Rectal smooth muscle tissue (tissue), 1 donor: Measurements from ENCODE around the gene ASB12.

Experiments
- H3K27ac ChIP-seq: one replicate; pipeline ENCODE4 v1.7.0; 2013; ENCODE audit warnings: low read depth, low read length, inconsistent platforms
- H3K27me3 ChIP-seq: one replicate; pipeline ENCODE4 v1.7.0; 2013; ENCODE audit warnings: low read length; ENCODE audit not compliant: control insufficient read depth, insufficient read depth
- H3K36me3 ChIP-seq: one replicate; pipeline ENCODE4 v1.7.0; 2013; ENCODE audit warnings: low read length; ENCODE audit not compliant: control insufficient read depth, insufficient read depth
- H3K4me1 ChIP-seq: one replicate; pipeline ENCODE4 v1.7.0; 2013; ENCODE audit warnings: low read length; ENCODE audit not compliant: control insufficient read depth, insufficient read depth
- H3K4me3 ChIP-seq: one replicate; pipeline ENCODE4 v1.7.0; 2013; ENCODE audit warnings: low read length
- H3K9ac ChIP-seq: one replicate; pipeline ENCODE4 v1.7.0; 2013; ENCODE audit warnings: low read length

Gene ASB12

DNA sequence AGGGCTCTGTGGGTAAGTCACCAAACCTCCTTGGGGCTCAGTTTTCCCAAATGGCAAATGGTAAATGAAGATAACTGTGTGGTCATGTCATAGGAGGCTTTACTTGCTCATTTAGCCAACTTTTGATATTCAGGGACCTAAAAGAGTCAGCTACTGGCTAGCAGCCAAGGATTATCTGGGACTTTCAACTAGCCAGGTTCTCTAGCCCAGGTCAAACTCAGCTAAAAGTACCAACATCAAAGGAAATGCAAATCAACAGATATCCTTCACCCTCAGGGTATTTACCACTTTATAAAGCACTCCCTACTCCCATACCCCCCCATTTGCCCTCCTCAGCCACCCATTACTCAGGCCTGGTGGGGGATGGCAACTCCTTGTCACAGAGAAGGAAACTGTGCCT lies 32.4 kb downstream of the ASB12 start:
- Histone ChIP-seq H3K36me3 (no peaks in the 10 kb centered on the region), H3K4me1 (no peaks in the 10 kb centered on the region)

DNA sequence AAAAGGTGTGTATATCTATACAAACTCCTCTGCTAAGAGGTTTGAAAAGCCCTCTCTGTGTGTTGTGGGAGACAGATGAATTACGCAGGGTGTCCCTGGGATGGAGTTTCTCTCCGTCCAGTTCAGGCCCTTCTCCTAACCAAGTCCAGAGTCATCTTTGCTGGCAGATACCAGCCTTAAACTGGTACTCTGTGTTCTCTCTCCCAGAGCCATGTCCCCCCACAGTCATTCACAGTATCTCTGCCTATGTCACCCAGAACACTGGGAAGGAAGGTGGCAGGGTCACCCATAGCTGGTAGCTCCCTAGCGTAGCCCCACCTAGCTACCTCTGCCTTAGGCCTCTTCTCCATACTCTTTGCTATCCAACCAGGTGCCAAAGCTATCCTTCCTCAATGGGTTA lies 33.8 kb downstream of the ASB12 start:
- Histone ChIP-seq H3K27me3 (peaks cover 3% of the 10 kb centered on the region), H3K9ac (no peak overlapping the region), H3K36me3 (no peaks in the 10 kb centered on the region), H3K27ac (no peak overlapping the region), H3K4me3 (no peak overlapping the region), H3K4me1 (no peaks in the 10 kb centered on the region)

More for the DNA sequence above, 32.4 kb downstream of the ASB12 start:
- H3K9ac ChIP-seq = no peak overlapping the region
- peaks cover 3% of the 10 kb centered on the region for H3K27me3 ChIP-seq
- H3K27ac ChIP-seq = no peak overlapping the region
- no peak overlapping the region for H3K4me3 ChIP-seq

DNA sequence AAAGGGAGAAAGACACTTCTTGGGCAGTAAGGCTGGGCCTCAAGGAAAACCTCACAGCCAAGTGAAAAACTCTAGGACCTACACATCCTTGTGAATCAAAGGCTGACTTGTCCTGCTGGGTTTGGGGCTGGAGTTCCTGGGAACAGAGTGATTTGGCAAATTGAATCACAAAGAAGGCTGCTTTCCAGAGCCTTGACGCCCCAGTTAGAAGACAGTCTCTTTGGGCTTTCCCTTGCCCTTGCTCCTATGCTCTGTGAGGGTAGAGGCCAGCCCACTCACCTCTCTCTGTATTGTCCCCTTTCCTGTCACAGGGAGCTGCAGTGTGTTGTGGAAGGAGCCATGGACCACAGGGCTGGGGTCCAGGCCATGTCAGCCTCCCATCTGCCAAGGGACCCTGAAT lies 34.5 kb downstream of the ASB12 start:
- Histone ChIP-seq H3K9ac (no peak overlapping the region), H3K4me1 (no peaks in the 10 kb centered on the region), H3K27me3 (peaks cover 2% of the 10 kb centered on the region), H3K4me3 (no peak overlapping the region), H3K36me3 (no peaks in the 10 kb centered on the region), H3K27ac (no peak overlapping the region)

DNA sequence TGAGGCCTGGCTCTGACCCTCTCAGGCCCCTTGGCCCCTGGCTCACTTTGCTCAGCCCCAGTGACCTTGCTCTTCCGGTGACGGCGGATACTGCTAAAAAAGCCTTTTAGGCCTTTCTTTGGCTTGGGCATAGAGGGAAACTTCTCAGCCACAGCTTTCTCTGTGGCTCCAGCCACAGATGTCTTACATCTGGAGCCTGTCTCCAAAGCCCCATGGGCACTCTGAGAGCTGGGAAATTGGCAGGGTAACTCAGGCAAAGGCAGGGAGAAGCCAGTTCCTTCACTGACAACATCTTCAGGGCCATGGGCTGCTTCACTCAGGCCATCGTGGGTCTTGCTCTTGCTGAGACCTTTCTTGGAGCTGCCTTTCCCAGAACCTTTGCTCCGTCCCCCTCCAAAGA lies 37.7 kb downstream of the ASB12 start:
- H3K9ac ChIP-seq = no peak overlapping the region
- H3K4me3 ChIP-seq = no peak overlapping the region
- no peaks in the 10 kb centered on the region for H3K27me3 ChIP-seq
- no peaks in the 10 kb centered on the region for H3K4me1 ChIP-seq
- no peak overlapping the region for H3K27ac ChIP-seq
- no peaks in the 10 kb centered on the region for H3K36me3 ChIP-seq

DNA sequence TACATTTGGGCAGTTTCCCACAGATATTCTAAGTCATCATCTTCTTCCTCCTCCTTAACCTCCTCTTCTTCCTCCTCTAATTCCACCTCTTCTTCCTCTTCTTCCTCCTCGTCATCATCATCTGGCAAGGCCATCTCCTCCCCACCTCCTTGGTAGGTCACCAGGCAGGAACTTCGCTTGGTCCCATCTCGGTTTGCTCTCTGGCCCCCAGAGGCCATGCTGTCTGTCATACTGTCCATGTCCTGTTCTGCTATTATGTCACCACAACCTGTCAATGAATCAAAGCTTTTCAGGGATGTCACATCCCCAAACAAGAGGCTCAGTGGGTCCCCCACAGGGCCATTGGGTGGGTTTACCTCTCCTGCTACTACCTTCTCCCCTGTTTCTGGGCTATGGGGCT lies 38.4 kb downstream of the ASB12 start:
- no peaks in the 10 kb centered on the region for H3K27me3 ChIP-seq
- no peak overlapping the region for H3K4me3 ChIP-seq
- H3K27ac ChIP-seq = no peak overlapping the region
- H3K36me3 ChIP-seq = no peaks in the 10 kb centered on the region
- no peak overlapping the region for H3K9ac ChIP-seq
- no peaks in the 10 kb centered on the region for H3K4me1 ChIP-seq

DNA sequence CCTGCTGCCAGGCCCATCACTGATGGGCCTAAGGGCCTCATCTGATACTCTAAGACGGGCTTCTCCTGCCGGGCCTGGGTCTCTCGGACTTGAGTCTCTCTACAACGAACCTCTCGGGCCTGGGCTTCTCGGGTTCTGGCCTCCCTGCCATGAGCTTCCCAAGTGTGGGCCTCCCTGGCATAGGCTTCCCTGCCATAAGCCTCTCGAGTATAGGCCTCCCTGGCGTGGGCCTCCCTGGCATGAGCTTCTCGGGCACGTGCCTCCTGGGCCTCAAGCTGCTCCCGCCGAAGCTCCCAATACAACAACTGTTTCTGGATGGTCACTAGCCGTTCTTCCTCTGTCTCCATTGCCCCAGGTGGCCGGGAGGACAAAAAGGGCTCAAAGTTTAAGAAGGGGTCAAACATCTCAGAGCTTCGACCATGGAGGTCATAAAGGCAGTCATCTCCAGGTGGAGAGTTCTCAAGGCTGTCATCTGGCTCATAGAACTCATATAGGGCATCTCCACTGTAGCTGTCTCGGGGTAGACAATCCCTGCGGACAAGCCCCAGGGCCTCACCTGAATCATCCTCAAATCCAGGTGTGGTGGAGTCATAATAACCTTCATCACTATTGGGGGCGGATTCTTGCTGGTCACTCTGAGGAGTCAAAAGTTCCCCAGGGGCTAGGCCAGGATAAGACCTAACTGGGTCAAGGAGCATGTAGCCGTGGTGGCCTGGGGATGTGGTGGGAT lies 39.0 kb downstream of the ASB12 start:
- Histone ChIP-seq H3K9ac (no peak overlapping the region), H3K27ac (no peak overlapping the region), H3K27me3 (no peaks in the 10 kb centered on the region), H3K36me3 (no peaks in the 10 kb centered on the region), H3K4me3 (no peak overlapping the region), H3K4me1 (no peaks in the 10 kb centered on the region)

DNA sequence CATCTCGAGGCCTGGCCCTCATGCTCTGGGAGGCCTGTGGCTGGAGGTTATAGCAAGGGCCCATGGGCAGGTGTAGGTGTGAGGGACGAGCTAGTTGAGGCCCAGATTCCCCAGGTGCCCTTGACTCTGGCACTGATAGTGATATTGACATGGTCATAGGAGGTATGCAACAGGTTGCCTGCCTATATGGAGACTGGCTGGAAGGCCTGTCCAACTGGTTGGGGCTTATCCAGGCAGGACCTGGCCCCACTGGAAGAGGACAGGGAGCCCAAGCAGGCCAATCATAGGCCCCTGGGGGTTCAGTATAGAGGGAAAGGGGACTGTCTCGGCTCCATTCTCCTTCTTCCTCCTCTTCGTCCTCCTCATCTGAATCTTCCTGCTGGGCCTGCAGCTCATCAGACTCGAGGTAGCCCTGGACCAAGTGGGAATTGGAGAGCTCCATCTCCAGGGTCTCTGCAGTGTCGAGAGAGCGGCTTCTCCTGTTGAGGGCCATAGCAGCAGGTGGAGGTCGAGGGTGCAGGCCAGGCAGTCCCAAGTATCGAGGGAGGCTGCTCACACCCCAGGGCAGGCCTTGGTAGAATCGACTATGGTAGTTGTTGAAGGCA lies 40.2 kb downstream of the ASB12 start:
- no peak overlapping the region for H3K27ac ChIP-seq
- H3K9ac ChIP-seq = no peak overlapping the region
- no peak overlapping the region for H3K4me3 ChIP-seq
- H3K4me1 ChIP-seq = no peaks in the 10 kb centered on the region
- H3K27me3 ChIP-seq = no peaks in the 10 kb centered on the region
- H3K36me3 ChIP-seq = no peaks in the 10 kb centered on the region

DNA sequence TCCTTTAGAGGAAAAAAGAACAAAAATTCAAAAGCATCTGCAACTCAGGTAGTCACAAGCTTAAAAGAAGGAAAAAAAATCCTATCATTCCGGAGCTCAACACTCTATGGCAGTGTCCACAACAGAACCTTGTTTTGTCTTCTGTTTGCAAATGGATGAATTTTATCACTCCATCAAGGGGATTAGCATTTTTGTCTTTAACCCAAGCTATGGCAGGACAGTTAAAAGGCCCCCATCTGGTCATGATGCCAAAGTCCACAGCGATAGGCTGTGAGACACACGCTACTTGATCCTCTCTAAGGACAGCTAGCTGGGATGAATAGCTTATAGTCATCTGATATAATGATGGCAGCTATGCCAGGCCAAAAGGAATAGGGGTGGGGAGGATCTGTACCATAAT lies 41.5 kb downstream of the ASB12 start:
- no peak overlapping the region for H3K9ac ChIP-seq
- no peak overlapping the region for H3K27ac ChIP-seq
- H3K4me3 ChIP-seq = no peak overlapping the region
- H3K27me3 ChIP-seq = no peaks in the 10 kb centered on the region
- no peaks in the 10 kb centered on the region for H3K4me1 ChIP-seq
- H3K36me3 ChIP-seq = no peaks in the 10 kb centered on the region

DNA sequence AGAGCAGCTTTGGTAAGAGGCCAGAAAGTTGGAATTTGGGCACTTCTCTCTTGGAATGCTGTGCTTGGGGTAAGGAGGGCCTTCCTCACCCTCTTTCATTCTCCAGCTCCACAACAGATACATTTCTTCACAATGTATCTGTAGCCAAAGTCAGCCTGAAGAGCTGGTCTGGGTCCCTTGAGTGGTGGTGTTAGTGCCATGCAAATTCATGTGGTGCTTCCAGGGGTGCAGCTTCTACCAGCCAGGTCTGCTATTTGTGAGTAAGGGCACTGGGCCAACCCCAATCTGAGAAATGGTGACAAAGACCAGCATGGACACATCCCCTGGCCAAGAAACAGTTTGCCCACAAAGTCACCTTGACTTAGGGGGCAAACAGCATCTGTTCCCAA lies 42.7 kb downstream of the ASB12 start:
- Histone ChIP-seq H3K27me3 (no peaks in the 10 kb centered on the region), H3K9ac (no peak overlapping the region), H3K4me3 (no peak overlapping the region), H3K27ac (no peak overlapping the region), H3K36me3 (no peaks in the 10 kb centered on the region), H3K4me1 (no peaks in the 10 kb centered on the region)

DNA sequence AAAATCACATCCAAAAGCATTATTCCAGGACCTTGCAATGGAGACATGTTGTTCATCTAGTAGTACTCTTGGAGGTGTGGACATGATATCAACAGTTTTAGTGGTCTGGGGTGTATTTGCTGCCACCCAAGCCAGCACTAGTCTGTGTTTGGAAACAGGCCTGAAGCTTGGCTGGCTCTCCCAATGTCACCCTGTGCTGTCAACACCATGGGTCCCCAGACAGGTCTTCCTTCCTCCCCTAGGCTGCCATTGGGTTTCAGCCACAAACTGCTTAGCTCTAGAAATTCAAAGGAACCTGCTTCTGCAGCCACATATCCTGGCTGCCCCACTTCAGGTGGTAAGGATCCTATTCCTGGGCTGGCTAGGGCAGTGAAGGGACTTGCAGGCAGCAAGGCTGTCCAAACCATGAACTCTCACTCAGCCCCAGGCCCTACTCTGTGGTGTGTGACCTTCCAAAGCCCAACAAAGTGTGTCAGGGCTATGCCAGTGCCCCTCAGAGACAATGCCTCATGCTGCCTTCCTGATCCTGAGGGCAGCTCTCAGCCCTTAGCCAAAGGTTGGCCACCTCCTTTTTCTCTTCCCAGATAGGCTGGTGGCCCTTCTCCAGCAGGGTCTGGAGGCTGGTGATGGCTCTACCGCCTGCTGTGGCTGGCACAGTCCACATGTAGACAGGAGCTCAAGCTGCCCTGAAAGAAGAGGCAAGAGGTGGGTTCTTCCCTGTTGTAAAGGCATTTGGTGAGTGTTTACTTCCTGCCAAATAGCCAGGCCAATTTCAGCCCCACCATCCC lies 43.2 kb downstream of the ASB12 start:
- no peaks in the 10 kb centered on the region for H3K36me3 ChIP-seq
- no peaks in the 10 kb centered on the region for H3K27me3 ChIP-seq
- no peak overlapping the region for H3K9ac ChIP-seq
- H3K4me1 ChIP-seq = no peaks in the 10 kb centered on the region
- H3K27ac ChIP-seq = no peak overlapping the region
- no peak overlapping the region for H3K4me3 ChIP-seq

DNA sequence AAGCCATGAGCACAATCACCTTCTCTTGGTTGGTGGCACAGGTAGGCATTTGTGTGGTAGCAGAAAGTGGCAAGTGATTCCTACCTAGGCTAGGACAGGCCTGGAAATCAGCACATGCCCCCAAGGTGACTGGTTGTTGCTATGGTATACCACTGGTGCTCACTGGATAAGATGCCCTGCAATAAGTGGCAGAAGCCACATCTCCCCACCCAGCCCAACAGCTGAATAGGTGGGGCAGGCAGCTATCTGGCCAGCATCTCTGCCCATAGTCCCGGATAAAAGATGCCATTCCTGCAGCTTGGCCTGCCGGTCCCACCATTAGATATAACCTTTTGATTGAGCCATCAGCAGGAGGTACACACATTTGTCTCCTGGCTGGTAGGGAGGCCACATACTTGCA lies 46.0 kb downstream of the ASB12 start:
- Histone ChIP-seq H3K27me3 (no peaks in the 10 kb centered on the region), H3K9ac (no peak overlapping the region), H3K4me3 (no peak overlapping the region), H3K27ac (no peak overlapping the region), H3K36me3 (no peaks in the 10 kb centered on the region), H3K4me1 (no peaks in the 10 kb centered on the region)

DNA sequence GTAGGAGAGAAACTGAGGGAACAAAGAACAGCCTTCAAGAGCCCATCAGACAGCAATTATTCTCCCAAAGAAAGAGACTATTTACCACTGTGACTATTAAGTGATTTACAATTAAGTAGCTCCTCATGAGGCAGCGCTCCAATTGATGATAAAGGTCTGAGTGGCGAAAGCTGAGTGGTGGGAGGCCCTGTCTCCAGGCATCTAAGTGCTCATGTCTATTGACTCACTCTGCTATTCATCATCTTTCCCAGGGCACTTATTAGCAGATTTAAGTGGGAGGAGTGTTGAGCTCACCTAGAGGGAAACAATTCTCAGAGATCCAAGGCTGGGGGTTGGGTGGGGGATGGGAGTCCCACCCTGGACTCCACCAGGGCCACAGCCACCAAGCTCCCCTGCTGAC lies 48.2 kb downstream of the ASB12 start:
- no peak overlapping the region for H3K27ac ChIP-seq
- H3K27me3 ChIP-seq = no peaks in the 10 kb centered on the region
- no peaks in the 10 kb centered on the region for H3K4me1 ChIP-seq
- H3K4me3 ChIP-seq = no peak overlapping the region
- H3K36me3 ChIP-seq = no peaks in the 10 kb centered on the region
- no peak overlapping the region for H3K9ac ChIP-seq
